Omental fat pad (tissue), 4 donors: ENCODE measurements around the gene ZC3H12C. TPM values are rescaled to one million over a fixed set of nuclear protein-coding genes. Genes with fewer than 3 reads are reported as not detected.

Experiments
- ATAC-seq: fragments of 150-250 bp; one replicate; pipeline ENCODE4 v1.9.1; 2016; ENCODE audit warnings: mild to moderate bottlenecking, moderate library complexity; ENCODE audit not compliant: low FRiP score
- DNase-seq: peaks from one replicate; pipeline ENCODE4 v3.0.0-alpha.2; 2019; ENCODE audit warnings: low spot score
- total RNA-seq, 4 donors: library from RNA; depleted of rRNA; stranded (reverse); fragments of >200 nt; gene quantifications; one replicate each; pipeline ENCODE4 v1.1.0, GENCODE V29; 2016
- TF ChIP-seq, protein P1 (sequence below), 3 donors: fragments of 450-650 bp; IDR thresholded peaks; one replicate each; pipeline ENCODE4 v1.5.1; 2016 to 2017; ENCODE audit warnings: antibody characterized with exemption in 3 of 3, mild to moderate bottlenecking in 3 of 3, moderate library complexity in 2 of 3

Gene ZC3H12C
- total RNA-seq, 4 donors from 2014 or later, result 12.0 to 19.4 (median 15.7) TPM

DNA sequence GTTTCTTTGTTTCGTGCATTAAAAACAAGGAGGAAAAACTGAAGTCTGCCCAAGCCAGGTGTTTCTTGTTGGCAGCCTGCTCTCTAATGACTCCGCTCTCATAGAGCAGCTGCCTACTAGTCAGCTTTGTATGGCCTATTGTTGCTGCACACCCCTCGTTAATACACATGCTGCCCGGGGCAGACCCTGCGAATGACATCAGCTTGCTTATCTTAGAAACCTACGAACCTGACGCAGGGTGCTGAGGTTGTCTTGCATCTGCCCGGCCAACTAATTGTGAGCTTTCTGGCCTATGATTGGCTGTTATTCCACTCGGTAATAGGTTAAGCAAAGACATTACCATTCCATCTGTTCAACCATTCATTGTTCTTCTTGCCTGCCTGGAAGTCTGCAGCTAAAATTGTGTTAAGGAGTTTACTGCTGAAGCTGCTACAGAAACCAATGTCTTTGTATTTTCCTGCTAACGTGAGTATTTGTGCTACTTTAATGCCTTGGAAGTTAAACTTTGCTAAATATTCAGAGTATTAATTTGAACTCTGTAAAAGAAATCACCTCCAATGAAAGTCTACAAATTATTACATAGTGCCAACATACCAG lies 37.5 kb downstream of the ZC3H12C start:
- ATAC-seq (no peak), DNase-seq (no peak)
- TF ChIP-seq, protein P1, sequence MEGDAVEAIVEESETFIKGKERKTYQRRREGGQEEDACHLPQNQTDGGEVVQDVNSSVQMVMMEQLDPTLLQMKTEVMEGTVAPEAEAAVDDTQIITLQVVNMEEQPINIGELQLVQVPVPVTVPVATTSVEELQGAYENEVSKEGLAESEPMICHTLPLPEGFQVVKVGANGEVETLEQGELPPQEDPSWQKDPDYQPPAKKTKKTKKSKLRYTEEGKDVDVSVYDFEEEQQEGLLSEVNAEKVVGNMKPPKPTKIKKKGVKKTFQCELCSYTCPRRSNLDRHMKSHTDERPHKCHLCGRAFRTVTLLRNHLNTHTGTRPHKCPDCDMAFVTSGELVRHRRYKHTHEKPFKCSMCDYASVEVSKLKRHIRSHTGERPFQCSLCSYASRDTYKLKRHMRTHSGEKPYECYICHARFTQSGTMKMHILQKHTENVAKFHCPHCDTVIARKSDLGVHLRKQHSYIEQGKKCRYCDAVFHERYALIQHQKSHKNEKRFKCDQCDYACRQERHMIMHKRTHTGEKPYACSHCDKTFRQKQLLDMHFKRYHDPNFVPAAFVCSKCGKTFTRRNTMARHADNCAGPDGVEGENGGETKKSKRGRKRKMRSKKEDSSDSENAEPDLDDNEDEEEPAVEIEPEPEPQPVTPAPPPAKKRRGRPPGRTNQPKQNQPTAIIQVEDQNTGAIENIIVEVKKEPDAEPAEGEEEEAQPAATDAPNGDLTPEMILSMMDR (IDR thresholded peaks at IDR 0.05), result no peak

GRCh38 chr11:110131386-110132123 lies 38.4 kb downstream of the ZC3H12C start:
- ATAC-seq (no peak), DNase-seq (no peak)
- TF ChIP-seq, protein P1 (IDR thresholded peaks at IDR 0.05), result no peak

DNA sequence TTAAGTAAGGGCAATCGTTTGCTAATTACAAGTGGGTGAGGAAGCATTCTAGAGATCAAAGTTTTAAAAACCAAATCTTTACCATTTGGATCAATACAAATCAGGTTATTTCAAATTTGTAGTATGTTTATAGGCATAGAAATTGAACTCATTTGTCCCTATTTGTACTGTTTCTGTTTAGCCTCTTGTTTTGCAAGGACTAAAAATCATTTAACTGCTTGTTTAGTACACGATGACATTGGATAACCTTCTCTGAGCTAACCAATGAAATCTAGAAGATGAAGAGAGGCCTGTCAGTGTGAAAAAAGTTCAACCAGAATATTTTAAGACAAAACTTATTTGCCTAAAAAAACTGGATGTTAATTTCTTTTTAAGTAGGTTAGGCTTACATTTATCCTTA lies 40.0 kb downstream of the ZC3H12C start:
- TF ChIP-seq, protein P1 (IDR thresholded peaks at IDR 0.05), result no peak
- ATAC-seq (no peak), DNase-seq (no peak)

- DNase-seq (no peak), ATAC-seq (no peak)
- TF ChIP-seq, protein P1 (IDR thresholded peaks at IDR 0.05), result no peak
Observed at GRCh38 chr11:110134110-110134509, 40.9 kb downstream of the ZC3H12C start.

- DNase-seq (no peak), ATAC-seq (no peak)
- TF ChIP-seq, protein P1 (IDR thresholded peaks at IDR 0.05), result no peak
Observed at GRCh38 chr11:110141812-110142211, 48.6 kb downstream of the ZC3H12C start.

GRCh38 chr11:110147962-110148709 lies 54.9 kb downstream of the ZC3H12C start:
- ATAC-seq (no peak), DNase-seq (no peak)
- TF ChIP-seq, protein P1 (IDR thresholded peaks at IDR 0.05), result no peak
